GM12892 (cell line): ENCODE data around the gene ABI1.

Experiments used
- POLR2A ChIP-seq: IDR thresholded peaks from 2 replicates; pipeline ENCODE4 v1.6.1; 2011; ENCODE audit warnings: low read depth, low read length, control low read depth
- POLR2AphosphoS5 ChIP-seq: IDR thresholded peaks from 2 replicates; pipeline ENCODE4 v1.6.1; 2011; ENCODE audit warnings: low read depth, low read length, control low read depth

- TF ChIP-seq POLR2A (no peak), POLR2AphosphoS5 (no peak)
Measured at GRCh38 chr10:26804418-26805393, 56.1 kb downstream of the ABI1 start.
